ENCODE results near the gene PGAM1.

PGAM1 gene

GRCh38 chr10:97381626-97382025 lies 44.4 kb upstream of the PGAM1 start:
- no peaks in the 10 kb centered on the region for H3K27me3 ChIP-seq (ENCODE audit: insufficient read depth, poor library complexity, severe bottlenecking)
- H3K4me3 ChIP-seq (ENCODE audit: severe bottlenecking), result no peak overlapping the region
- H3K27ac ChIP-seq (ENCODE audit: poor library complexity, severe bottlenecking), result no peak overlapping the region
- H3K4me1 ChIP-seq (ENCODE audit: insufficient read depth, poor library complexity, severe bottlenecking), result no peaks in the 10 kb centered on the region
- H3K36me3 ChIP-seq (ENCODE audit: low read depth), result peaks cover 51% of the 10 kb centered on the region
- ATAC-seq (ENCODE audit: low read depth) (no peak), DNase-seq (ENCODE audit: low spot score) (no peak)
- TF ChIP-seq, protein P1, sequence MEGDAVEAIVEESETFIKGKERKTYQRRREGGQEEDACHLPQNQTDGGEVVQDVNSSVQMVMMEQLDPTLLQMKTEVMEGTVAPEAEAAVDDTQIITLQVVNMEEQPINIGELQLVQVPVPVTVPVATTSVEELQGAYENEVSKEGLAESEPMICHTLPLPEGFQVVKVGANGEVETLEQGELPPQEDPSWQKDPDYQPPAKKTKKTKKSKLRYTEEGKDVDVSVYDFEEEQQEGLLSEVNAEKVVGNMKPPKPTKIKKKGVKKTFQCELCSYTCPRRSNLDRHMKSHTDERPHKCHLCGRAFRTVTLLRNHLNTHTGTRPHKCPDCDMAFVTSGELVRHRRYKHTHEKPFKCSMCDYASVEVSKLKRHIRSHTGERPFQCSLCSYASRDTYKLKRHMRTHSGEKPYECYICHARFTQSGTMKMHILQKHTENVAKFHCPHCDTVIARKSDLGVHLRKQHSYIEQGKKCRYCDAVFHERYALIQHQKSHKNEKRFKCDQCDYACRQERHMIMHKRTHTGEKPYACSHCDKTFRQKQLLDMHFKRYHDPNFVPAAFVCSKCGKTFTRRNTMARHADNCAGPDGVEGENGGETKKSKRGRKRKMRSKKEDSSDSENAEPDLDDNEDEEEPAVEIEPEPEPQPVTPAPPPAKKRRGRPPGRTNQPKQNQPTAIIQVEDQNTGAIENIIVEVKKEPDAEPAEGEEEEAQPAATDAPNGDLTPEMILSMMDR (IDR thresholded peaks at IDR 0.05; ENCODE audit: poor library complexity, severe bottlenecking), result no peak
- no peaks in the 10 kb centered on the region for H3K9me3 ChIP-seq (ENCODE audit: severe bottlenecking)

- Histone ChIP-seq H3K4me3 (ENCODE audit: severe bottlenecking) (no peak overlapping the region), H3K9me3 (ENCODE audit: severe bottlenecking) (no peaks in the 10 kb centered on the region), H3K27ac (ENCODE audit: poor library complexity, severe bottlenecking) (no peak overlapping the region), H3K4me1 (ENCODE audit: insufficient read depth, poor library complexity, severe bottlenecking) (no peaks in the 10 kb centered on the region), H3K27me3 (ENCODE audit: insufficient read depth, poor library complexity, severe bottlenecking) (no peaks in the 10 kb centered on the region), H3K36me3 (ENCODE audit: low read depth) (peaks cover 50% of the 10 kb centered on the region)
- DNase-seq (ENCODE audit: low spot score) (no peak), ATAC-seq (ENCODE audit: low read depth) (peak; percentile 33; the same call in 1 of the 3 replicates)
- TF ChIP-seq, protein P1 (IDR thresholded peaks at IDR 0.05; ENCODE audit: poor library complexity, severe bottlenecking), result no peak
Measured at GRCh38 chr10:97383159-97383558, 42.8 kb upstream of the PGAM1 start.

DNA sequence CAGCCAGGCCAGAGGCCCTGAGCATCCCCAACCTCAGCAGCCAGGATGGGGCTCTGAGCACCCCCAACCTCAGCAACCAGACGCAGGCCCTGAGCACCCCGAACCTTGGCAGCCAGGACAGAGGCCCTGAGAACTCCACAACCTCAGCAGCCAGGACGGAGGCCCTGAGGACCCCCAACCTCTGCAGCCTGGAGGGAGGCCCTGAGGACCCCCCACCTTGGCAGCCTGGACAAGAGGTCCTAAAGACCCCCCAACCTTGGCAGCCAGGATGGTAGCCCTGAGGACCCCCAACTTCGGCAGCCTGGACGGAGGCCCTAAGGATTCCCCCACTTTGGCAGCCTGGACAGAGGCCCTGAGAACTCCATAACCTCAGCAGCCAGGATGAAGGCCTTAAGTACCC lies 41.8 kb upstream of the PGAM1 start:
- no peak for ATAC-seq (ENCODE audit: low read depth)
- Histone ChIP-seq H3K9me3 (ENCODE audit: severe bottlenecking) (no peaks in the 10 kb centered on the region), H3K27me3 (ENCODE audit: insufficient read depth, poor library complexity, severe bottlenecking) (no peaks in the 10 kb centered on the region), H3K36me3 (ENCODE audit: low read depth) (peaks cover 47% of the 10 kb centered on the region), H3K27ac (ENCODE audit: poor library complexity, severe bottlenecking) (no peak overlapping the region), H3K4me1 (ENCODE audit: insufficient read depth, poor library complexity, severe bottlenecking) (no peaks in the 10 kb centered on the region), H3K4me3 (ENCODE audit: severe bottlenecking) (no peak overlapping the region)
- no peak for DNase-seq (ENCODE audit: low spot score)
- TF ChIP-seq, protein P1 (IDR thresholded peaks at IDR 0.05; ENCODE audit: poor library complexity, severe bottlenecking), result no peak

- Histone ChIP-seq H3K9me3 (ENCODE audit: severe bottlenecking) (no peaks in the 10 kb centered on the region), H3K27me3 (ENCODE audit: insufficient read depth, poor library complexity, severe bottlenecking) (no peaks in the 10 kb centered on the region), H3K36me3 (ENCODE audit: low read depth) (peaks cover 44% of the 10 kb centered on the region), H3K27ac (ENCODE audit: poor library complexity, severe bottlenecking) (no peak overlapping the region), H3K4me1 (ENCODE audit: insufficient read depth, poor library complexity, severe bottlenecking) (no peaks in the 10 kb centered on the region), H3K4me3 (ENCODE audit: severe bottlenecking) (no peak overlapping the region)
- TF ChIP-seq, protein P1 (IDR thresholded peaks at IDR 0.05; ENCODE audit: poor library complexity, severe bottlenecking), result no peak
- ATAC-seq (ENCODE audit: low read depth), result no peak
- no peak for DNase-seq (ENCODE audit: low spot score)
Measured at GRCh38 chr10:97384641-97385040, 41.4 kb upstream of the PGAM1 start.

- DNase-seq (ENCODE audit: low spot score) (no peak), ATAC-seq (ENCODE audit: low read depth) (no peak)
- Histone ChIP-seq H3K4me3 (ENCODE audit: severe bottlenecking) (no peak overlapping the region), H3K36me3 (ENCODE audit: low read depth) (peaks cover 49% of the 10 kb centered on the region), H3K4me1 (ENCODE audit: insufficient read depth, poor library complexity, severe bottlenecking) (no peaks in the 10 kb centered on the region), H3K9me3 (ENCODE audit: severe bottlenecking) (no peaks in the 10 kb centered on the region), H3K27ac (ENCODE audit: poor library complexity, severe bottlenecking) (no peak overlapping the region), H3K27me3 (ENCODE audit: insufficient read depth, poor library complexity, severe bottlenecking) (no peaks in the 10 kb centered on the region)
- TF ChIP-seq, protein P1 (IDR thresholded peaks at IDR 0.05; ENCODE audit: poor library complexity, severe bottlenecking), result no peak
Measured at GRCh38 chr10:97385565-97385964, 40.4 kb upstream of the PGAM1 start.
